Measurements from ENCODE around the gene CRB1.

The CRB1 gene

GRCh38 chr1:197510691-197511378 lies 242.8 kb downstream of the CRB1 start:
- H3K4me3 Mint-ChIP-seq, result no peak overlapping the region
- peaks cover 15% of the 10 kb centered on the region for H3K36me3 Mint-ChIP-seq (ENCODE audit: low read depth)
- TF ChIP-seq CTCF (IDR thresholded peaks at IDR 0.05; ENCODE audit: unreplicated experiment in 3 of 3), result no peak
- H3K4me1 Mint-ChIP-seq, result no peaks in the 10 kb centered on the region
- no peaks in the 10 kb centered on the region for H3K27me3 Mint-ChIP-seq (ENCODE audit: low read depth)
- no peaks in the 10 kb centered on the region for H3K9me3 Mint-ChIP-seq
- no peak overlapping the region for H3K27ac Mint-ChIP-seq

- TF ChIP-seq CTCF (IDR thresholded peaks at IDR 0.05; ENCODE audit: unreplicated experiment in 3 of 3), result no peak
- Mint-ChIP-seq H3K36me3 (ENCODE audit: low read depth) (peaks cover 10% of the 10 kb centered on the region), H3K4me3 (no peak overlapping the region), H3K4me1 (no peaks in the 10 kb centered on the region), H3K9me3 (no peaks in the 10 kb centered on the region), H3K27ac (peak overlapping the region; percentile 41 to 85 (median 43)), H3K27me3 (ENCODE audit: low read depth) (no peaks in the 10 kb centered on the region)
Measured at GRCh38 chr1:197515421-197515820, 247.4 kb downstream of the CRB1 start.

DNA sequence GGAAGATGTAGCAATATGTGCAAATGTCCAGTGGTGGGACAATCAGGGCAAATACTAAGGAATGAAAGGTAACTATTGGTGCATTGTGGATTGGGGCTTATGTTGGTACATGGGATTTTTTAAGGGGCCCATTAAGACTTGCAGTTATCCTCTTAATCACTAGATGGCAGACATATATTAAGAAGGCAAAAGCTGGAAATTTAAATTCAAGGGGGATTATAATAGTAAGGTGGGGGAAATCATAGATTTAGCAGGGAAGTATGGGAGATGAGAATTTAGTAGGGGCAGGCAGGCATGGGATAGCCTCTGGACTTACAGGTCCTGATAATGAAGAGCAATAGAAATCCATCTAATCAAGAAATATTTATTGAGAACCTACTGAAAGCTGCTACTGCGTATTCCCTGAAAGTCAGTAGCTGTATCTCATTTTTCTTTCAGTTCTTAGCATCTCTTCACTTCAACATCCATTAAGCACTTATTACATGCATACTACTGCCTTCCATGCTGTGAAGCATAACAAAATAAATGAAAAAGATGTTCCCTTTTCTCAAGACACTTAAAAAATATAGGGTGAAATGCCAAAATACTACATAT lies 251.8 kb downstream of the CRB1 start:
- no peaks in the 10 kb centered on the region for H3K36me3 Mint-ChIP-seq (ENCODE audit: low read depth)
- H3K9me3 Mint-ChIP-seq, result no peaks in the 10 kb centered on the region
- peak; percentile 31 to 40 (median 32) for TF ChIP-seq CTCF (IDR thresholded peaks at IDR 0.05; ENCODE audit: unreplicated experiment in 3 of 3)
- no peak overlapping the region for H3K27ac Mint-ChIP-seq
- no peaks in the 10 kb centered on the region for H3K4me1 Mint-ChIP-seq
- H3K27me3 Mint-ChIP-seq (ENCODE audit: low read depth), result no peaks in the 10 kb centered on the region
- H3K4me3 Mint-ChIP-seq, result no peak overlapping the region

- H3K27ac Mint-ChIP-seq, result no peak overlapping the region
- H3K4me3 Mint-ChIP-seq, result no peak overlapping the region
- peak; percentile 63 to 73 (median 65) for TF ChIP-seq CTCF (IDR thresholded peaks at IDR 0.05; ENCODE audit: unreplicated experiment in 3 of 3)
- H3K9me3 Mint-ChIP-seq, result no peaks in the 10 kb centered on the region
- no peaks in the 10 kb centered on the region for H3K36me3 Mint-ChIP-seq (ENCODE audit: low read depth)
- H3K27me3 Mint-ChIP-seq (ENCODE audit: low read depth), result no peaks in the 10 kb centered on the region
- no peaks in the 10 kb centered on the region for H3K4me1 Mint-ChIP-seq
Measured at GRCh38 chr1:197521118-197521739, 253.2 kb downstream of the CRB1 start.

GRCh38 chr1:197526736-197527371 lies 258.8 kb downstream of the CRB1 start:
- Mint-ChIP-seq H3K27me3 (ENCODE audit: low read depth) (no peaks in the 10 kb centered on the region), H3K9me3 (no peaks in the 10 kb centered on the region), H3K4me1 (no peaks in the 10 kb centered on the region), H3K4me3 (no peak overlapping the region), H3K27ac (no peak overlapping the region), H3K36me3 (ENCODE audit: low read depth) (no peaks in the 10 kb centered on the region)
- TF ChIP-seq CTCF (IDR thresholded peaks at IDR 0.05; ENCODE audit: unreplicated experiment in 3 of 3), result peak; percentile 68 to 84 (median 70)

Measured in nephron (organoid).